GM18520 (cell line): ENCODE results near the gene INHBB.
"Not testable (repeated sequence)": the region's sequence is repeated elsewhere in the genome, so short reads cannot be mapped to it uniquely, and the experiment has no call there.

Experiments
- ATAC-seq: cut with Tn5 transposase; IDR thresholded peaks from one replicate; pipeline ENCODE4 v1.9.1; 2021; ENCODE audit not compliant: unreplicated experiment

The INHBB gene

GRCh38 chr2:120346026-120346666 is at the start of gene INHBB:
Gene INHBB, plus strand, starts transcription at chr2:120346136. Its CDS starts 53 bp downstream, at chr2:120346189.
- no peak for ATAC-seq

- no peak for ATAC-seq
These were observed 47.6 kb upstream of the INHBB start for GRCh38 chr2:120298173-120298835.

DNA sequence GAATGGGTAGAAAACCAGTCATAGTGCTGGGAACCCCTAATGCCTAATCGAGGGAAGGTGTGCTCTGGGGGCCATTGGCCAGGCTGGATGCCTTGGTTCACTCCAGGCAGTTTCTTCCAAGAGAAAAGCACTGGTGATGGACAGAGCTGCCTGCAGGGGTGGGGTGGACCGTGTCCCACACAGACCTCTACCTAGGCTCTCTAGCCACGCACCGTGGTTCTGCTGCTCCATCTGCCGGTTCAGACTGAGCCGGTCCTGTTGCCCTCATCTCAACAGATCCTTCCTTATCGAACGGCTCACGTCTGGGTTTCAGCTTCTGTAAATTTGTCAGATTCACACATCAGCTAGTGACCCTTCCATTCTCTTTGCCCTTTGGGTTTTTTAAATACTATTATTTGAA is 46.9 kb upstream of the INHBB start:
- no peak for ATAC-seq

DNA sequence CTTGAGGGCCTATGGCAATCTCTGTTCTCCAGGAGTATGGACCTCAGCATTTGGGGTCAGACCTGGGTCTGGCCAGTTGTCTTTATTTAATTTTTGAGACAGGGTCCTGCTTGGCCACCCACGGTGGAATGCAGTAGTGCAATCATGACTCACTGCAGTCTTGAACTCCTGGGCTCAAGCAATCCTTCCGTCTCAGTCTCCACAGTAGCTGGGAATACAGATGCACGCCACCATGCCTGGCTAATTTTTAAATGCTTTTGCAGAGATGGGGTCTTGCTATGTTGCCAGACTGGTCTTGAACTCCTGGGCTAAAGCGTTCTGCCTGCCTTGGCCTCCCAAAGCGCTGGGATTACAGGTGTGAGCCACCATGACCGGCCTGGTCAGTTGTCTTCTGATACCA is 46.4 kb upstream of the INHBB start:
- ATAC-seq, result no peak

- ATAC-seq, result no peak
These were observed 45.6 kb upstream of the INHBB start for GRCh38 chr2:120300385-120300784.

- ATAC-seq, result no peak
These were observed 44.7 kb upstream of the INHBB start for GRCh38 chr2:120301284-120301683.

DNA sequence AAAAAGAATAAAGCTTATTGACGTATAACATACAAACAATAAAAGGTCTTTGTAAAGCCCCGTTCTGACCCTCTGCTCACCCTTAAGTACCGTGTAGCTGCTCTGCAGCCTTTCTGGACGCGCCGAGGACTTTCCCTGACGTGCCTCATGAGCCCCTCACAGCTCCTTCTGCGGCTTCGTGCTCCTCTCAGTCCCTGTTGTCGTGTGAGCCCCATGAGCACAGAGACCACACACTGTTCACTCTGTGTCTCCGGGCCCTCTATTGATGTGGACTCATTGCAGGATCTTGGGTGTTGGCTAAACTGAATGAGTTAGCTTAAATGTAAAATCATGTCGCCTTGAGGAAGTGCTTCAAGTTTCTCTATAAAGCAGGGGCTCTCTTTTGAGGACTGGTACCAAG is 43.6 kb upstream of the INHBB start:
- ATAC-seq, result no peak

GRCh38 chr2:120303177-120303576 is 42.8 kb upstream of the INHBB start:
- ATAC-seq, result no peak

DNA sequence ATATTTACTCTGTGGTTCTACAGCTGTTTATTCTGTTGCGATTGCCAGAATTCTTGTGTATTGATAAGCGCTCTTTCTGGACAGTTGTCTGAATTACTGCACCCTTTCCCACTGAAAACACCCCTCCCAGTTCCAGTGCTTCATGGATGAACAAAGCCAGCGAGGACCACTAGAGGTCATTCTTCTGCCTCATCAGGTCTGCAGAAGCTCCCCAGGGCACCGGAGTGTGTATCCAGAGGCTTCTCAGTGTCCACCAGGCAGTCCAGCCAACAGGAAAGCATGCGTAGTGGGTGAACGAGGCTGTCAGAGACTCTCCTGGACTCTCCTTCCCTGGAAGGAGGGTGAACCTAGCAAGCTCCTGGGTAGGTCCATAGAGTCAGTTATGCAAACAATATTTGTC is 40.6 kb upstream of the INHBB start:
- no peak for ATAC-seq

DNA sequence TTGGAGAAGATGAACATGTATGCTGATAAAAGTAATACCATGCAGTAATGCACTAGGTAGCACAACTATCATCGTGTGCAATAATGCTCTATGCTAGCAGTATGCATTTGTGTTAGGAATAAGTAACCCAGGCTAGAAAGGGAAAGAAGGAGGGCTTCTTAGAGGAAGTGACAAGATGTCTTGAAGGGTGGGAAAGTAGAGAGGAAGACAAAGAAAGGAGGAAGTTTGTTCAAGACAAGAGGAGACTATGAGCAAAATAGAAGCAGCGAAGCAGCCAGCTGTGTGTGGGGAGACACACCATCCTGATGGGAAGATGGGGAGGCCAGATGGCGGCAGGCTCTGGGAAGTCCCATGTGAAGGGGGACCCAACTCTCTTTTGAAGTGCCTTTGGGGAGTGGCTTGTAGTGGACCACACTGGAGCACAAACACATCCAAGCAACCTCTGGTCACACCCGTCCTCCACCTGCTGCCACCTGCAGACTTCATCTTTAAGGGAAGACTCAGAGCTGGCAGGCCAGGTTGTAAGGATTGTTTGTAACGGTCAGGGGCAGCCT is 39.9 kb upstream of the INHBB start:
- ATAC-seq, result no peak

GRCh38 chr2:120307482-120307881 is 38.5 kb upstream of the INHBB start:
- ATAC-seq, result no peak

GRCh38 chr2:120308038-120308910 is 37.7 kb upstream of the INHBB start:
- ATAC-seq, result peak; percentile 45

- no peak for ATAC-seq
These were observed 35.8 kb upstream of the INHBB start for GRCh38 chr2:120310136-120310535.

DNA sequence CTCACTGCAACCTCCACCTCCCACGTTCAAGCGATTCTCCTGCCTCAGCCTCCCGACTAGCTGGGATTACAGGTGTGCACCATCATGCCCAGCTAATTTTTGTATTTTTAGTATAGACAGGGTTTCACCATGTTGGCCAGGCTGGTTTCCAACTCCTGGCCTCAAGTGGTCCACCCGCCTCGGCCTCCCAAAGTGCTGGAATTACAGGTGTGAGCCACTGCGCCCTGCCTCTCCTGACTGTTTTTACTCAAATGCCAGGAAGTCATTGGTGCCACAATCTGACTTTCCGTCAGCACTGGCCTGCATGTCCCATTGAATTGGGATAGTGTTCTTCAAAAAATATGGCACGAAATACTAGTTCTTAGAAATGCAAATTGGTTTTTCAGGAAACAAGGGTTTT is 35.1 kb upstream of the INHBB start:
- not testable (repeated sequence) for ATAC-seq

DNA sequence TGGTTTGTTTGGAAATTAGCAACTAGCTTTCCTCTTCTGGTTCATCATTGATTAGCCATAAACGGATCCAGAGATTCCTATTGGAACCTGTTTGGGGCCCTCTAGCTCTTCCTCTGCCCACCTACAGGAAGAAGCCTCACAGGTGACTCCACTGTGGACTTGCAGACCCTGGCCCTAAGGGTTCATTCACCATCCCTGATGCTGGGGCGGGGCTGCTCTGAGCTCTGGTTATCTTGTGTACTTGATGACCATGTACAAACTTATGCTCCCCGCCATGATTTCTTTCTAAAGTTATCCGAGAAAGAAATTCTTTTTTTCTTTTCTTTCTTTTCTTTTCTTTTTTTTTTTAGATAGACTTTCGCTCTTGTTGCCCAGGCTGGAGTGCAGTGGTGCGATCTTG is 33.9 kb upstream of the INHBB start:
- ATAC-seq, result no peak

DNA sequence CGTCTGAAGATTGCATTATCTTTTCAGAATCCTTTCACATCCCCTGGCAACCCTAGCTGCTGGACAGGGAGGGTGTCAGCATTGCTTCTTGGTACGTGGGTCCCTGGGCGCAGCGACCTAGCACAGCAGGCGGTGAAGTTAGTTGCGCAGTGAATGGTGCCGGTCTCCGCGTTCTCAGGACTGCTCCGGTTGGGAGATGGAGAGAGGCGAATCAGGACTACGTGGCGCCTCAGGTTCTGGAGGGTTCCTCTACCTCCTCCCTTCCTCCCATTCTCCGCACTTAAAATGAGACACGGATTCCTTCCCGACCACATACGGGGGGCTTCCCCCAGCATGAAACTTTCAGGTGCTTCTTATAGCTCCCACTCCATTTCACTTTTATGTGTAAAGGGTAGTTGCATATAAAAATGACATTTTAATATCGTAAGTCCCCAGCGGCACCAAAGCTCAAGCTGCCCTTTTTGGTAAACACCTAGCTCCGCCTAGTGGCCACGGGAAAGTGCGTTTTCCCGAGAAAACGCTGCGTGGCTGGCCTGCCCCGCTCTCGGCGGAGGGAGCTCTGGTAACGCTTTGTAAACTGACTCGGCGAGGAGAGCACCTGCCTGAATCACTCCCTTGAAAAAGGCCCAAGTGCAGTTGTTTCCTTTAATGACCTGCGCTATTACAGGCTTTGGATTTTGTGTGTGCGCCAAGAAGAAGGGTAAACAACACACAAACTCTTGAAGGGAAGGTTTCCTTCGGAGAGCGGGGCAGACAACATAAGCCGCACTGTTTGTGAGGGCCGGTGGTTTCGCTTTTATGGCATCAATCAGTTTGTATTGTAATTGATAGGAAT is 32.9 kb upstream of the INHBB start:
- ATAC-seq, result no peak

- no peak for ATAC-seq
These were observed 32.0 kb upstream of the INHBB start for GRCh38 chr2:120313695-120314615.

GRCh38 chr2:120314690-120315366 is 31.1 kb upstream of the INHBB start:
- ATAC-seq, result no peak

- no peak for ATAC-seq
These were observed 30.4 kb upstream of the INHBB start for GRCh38 chr2:120315367-120316033.
